ENCODE measurements around the gene SLC47A1. TPM values are rescaled to one million over a fixed set of nuclear protein-coding genes. Genes with fewer than 3 reads are reported as not detected.
"Not testable (repeated sequence)": the region's sequence is repeated elsewhere in the genome, so short reads cannot be mapped to it uniquely, and the experiment has no call there.

The SLC47A1 gene
- total RNA-seq, 2 donors from 2014 or later: not detected

DNA sequence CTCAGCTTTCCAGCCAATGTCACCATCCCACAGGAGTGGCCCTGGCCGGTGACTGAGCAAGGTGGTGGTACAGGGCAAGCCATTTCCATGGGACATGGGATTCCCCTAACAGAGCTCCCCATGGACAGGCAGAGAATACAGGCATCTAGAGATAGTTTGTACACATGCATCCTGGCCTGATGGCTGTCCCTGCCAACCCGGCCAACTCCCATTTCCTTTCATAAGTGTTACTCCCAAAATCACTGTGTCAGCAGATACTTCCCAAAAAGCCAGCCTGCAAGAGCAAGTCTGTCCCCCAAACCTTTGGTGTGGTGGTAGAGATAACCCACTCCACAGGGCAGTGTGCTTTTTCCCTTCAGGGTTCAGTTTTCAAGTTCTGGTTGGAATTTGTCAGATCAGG is 32.4 kb upstream of the SLC47A1 start:
- Histone ChIP-seq H3K36me3 (replicated peaks in 1 of 2; ENCODE audit: insufficient read depth in 1 of 2, low read depth in 2 of 2) (no peaks in the 10 kb centered on the region), H3K9me3 (no peaks in the 10 kb centered on the region), H3K27me3 (no peaks in the 10 kb centered on the region), H3K27ac (no peak overlapping the region), H3K4me3 (no peak overlapping the region), H3K4me1 (no peaks in the 10 kb centered on the region)
- 66 to 81% methylated on average over 2 of the region's 2 CpGs for WGBS, 2 donors
- no peak for ATAC-seq
- no peak for DNase-seq
- intact Hi-C loops (cut with DNase I): no loop called here
- no peak for TF ChIP-seq POLR2A (IDR thresholded peaks at IDR 0.05)
- TF ChIP-seq, protein P1, sequence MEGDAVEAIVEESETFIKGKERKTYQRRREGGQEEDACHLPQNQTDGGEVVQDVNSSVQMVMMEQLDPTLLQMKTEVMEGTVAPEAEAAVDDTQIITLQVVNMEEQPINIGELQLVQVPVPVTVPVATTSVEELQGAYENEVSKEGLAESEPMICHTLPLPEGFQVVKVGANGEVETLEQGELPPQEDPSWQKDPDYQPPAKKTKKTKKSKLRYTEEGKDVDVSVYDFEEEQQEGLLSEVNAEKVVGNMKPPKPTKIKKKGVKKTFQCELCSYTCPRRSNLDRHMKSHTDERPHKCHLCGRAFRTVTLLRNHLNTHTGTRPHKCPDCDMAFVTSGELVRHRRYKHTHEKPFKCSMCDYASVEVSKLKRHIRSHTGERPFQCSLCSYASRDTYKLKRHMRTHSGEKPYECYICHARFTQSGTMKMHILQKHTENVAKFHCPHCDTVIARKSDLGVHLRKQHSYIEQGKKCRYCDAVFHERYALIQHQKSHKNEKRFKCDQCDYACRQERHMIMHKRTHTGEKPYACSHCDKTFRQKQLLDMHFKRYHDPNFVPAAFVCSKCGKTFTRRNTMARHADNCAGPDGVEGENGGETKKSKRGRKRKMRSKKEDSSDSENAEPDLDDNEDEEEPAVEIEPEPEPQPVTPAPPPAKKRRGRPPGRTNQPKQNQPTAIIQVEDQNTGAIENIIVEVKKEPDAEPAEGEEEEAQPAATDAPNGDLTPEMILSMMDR (IDR thresholded peaks at IDR 0.05): no peak

DNA sequence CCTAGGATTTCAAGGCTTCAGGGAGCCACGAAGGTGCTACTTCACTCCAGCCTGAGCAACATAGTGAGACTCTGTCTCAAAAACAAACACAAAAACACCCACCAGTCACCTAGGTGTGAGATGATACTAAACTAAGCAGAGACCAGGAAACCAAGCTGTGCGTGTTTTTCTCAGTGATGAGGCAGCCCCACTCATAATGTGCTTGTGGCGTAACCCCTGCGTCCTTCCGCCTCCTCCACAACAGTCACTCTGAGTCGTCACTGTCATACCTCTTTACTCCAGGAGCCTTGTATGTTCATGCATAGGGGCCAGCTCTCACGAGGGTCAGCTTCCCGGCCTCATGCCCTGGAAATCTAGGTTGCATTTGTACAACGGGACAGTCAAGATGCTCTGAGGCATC is 31.1 kb upstream of the SLC47A1 start:
- Histone ChIP-seq H3K9me3 (no peaks in the 10 kb centered on the region), H3K27me3 (no peaks in the 10 kb centered on the region), H3K4me3 (no peak overlapping the region), H3K27ac (no peak overlapping the region), H3K36me3 (replicated peaks in 1 of 2; ENCODE audit: insufficient read depth in 1 of 2, low read depth in 2 of 2) (no peaks in the 10 kb centered on the region), H3K4me1 (no peaks in the 10 kb centered on the region)
- DNase-seq (no peak), ATAC-seq (no peak)
- intact Hi-C loops (cut with DNase I): no loop called here
- 68 to 73% methylated on average over 9 of the region's 9 CpGs for WGBS, 2 donors
- TF ChIP-seq, protein P1 (IDR thresholded peaks at IDR 0.05): no peak
- no peak for TF ChIP-seq POLR2A (IDR thresholded peaks at IDR 0.05)

DNA sequence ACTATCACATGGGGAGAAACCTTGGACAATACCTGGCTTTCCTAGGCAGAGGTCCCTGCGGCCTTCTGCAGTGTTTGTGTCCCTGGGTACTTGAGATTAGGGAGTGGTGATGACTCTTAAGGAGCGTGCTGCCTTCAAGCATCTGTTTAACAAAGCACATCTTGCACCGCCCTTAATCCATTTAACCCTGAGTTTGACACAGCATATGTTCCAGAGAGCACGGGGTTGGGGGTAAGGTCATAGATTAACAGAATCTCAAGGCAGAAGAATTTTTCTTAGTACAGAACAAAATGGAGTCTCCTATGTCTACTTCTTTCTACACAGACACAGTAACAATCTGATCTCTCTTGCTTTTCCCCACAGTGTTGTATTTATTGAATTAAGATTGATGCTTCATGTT is 28.1 kb upstream of the SLC47A1 start:
- H3K27ac ChIP-seq; H3K27me3 ChIP-seq; DNase-seq; H3K9me3 ChIP-seq; ATAC-seq; H3K36me3 ChIP-seq (replicated peaks in 1 of 2; ENCODE audit: insufficient read depth in 1 of 2, low read depth in 2 of 2); H3K4me3 ChIP-seq; H3K4me1 ChIP-seq; intact Hi-C loops (cut with DNase I): not testable (repeated sequence)
- WGBS, 2 donors: 55 to 73% methylated on average over 1 to 2 of the region's 4 CpGs

DNA sequence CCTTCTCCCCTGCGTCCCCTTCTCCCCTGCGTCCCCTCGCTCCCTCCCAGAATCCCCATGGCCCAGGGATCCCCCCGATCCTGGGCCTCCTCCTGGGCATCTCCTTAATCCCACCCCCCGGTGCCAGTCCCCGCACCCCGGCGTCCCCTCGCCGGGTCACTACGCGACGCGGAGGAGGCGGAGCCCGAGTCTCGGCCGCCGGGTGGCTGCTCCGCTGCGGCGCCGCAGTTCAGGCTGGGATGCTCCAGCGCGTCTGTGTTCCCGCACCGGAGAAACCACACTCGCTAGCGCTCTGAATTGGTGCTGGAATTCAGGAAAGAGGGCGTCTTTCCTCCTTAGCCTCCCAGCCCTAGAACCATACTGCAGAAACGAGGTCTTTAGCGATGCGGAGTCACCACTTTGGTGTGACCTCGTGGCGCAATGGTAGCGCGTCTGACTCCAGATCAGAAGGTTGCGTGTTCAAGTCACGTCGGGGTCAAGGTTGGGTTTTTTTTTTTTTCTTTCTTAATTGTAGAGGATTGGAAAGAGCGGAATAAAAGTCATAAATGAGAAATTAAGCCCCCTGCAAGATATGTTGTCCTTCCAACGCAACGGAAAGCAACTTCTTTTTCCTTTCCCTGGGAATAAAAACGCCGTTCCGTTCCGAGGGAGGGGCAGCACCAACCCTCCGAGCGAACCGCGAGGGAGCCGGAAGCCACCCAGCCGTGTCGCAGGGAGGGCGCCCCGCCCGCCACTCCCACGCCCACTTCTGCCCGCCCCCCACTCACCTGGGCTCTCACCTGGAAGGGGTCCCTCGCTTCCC is 25.7 kb upstream of the SLC47A1 start:
- Histone ChIP-seq H3K9me3 (no peaks in the 10 kb centered on the region), H3K36me3 (replicated peaks in 1 of 2; ENCODE audit: insufficient read depth in 1 of 2, low read depth in 2 of 2) (no peaks in the 10 kb centered on the region), H3K4me1 (no peaks in the 10 kb centered on the region), H3K27ac (peak overlapping the region; percentile 69 to 90 (median 82)), H3K4me3 (peak overlapping the region; percentile 77 to 98), H3K27me3 (no peaks in the 10 kb centered on the region)
- peak in 2 of 3 donors; percentile 18 to 27 for TF ChIP-seq POLR2A (IDR thresholded peaks at IDR 0.05)
- TF ChIP-seq, protein P1 (IDR thresholded peaks at IDR 0.05): peak in 2 of 7 experiments; percentile 6 to 20
- ATAC-seq: peak; percentile 87
- intact Hi-C loops (cut with DNase I): no loop called here
- WGBS, 2 donors: 1% methylated on average over 18 to 56 of the region's 60 CpGs
- DNase-seq: peak; percentile 90 to 93 (median 92)

DNA sequence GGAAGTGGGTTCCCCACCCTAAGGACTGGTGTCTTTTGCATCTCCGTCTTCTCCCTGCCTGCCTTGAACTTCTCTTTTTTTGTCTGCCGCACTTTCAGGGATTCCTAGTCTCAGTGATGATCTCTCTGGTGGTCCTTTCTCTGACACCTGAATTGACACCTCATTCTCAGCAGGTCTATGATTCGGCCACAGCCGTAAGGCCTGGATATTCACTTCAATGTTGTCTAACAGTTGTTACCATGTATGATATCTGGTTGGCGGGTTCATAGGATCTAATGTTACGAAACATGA is 25.1 kb upstream of the SLC47A1 start:
- intact Hi-C loops (cut with DNase I): no loop called here
- no peaks in the 10 kb centered on the region for H3K27me3 ChIP-seq
- no peaks in the 10 kb centered on the region for H3K4me1 ChIP-seq
- H3K9me3 ChIP-seq: no peaks in the 10 kb centered on the region
- 41 to 47% methylated on average over 6 of the region's 6 CpGs for whole genome bisulfite sequencing, 2 donors
- no peak for DNase-seq
- no peaks in the 10 kb centered on the region for H3K36me3 ChIP-seq (replicated peaks in 1 of 2; ENCODE audit: insufficient read depth in 1 of 2, low read depth in 2 of 2)
- H3K4me3 ChIP-seq: peak overlapping the region; percentile 77 to 98
- TF ChIP-seq, protein P1 (IDR thresholded peaks at IDR 0.05): no peak
- TF ChIP-seq POLR2A (IDR thresholded peaks at IDR 0.05): no peak
- ATAC-seq: no peak
- peak overlapping the region; percentile 21 to 90 (median 82) for H3K27ac ChIP-seq

DNA sequence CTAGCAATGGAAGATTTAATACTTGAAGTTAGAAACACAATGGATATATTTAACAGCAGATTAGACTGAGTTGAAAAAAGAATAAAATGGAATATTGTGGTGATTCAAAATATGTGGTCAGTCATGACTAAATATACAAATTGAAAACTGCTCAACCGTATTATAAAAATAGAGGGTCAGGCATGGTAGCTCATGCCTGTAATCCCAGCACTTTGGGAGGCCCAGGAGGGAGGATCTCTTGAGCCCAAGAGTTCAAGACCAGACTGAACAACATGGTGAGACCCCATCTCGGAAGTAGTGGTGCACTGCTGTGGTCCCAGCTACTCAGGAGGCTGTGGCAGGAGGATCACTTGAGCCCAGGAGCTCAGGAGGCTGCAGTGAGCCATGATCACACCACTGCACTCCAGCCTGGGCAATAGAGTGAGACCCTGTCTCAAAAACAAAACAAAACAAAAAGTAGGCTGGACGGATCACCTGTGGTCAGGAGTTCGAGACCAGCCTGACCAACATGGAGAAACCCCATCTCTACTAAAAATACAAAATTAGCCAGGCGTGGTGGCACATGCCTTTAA is 24.3 kb upstream of the SLC47A1 start:
- WGBS, 2 donors: 88 to 93% methylated on average over 5 of the region's 5 CpGs
- intact Hi-C loops (cut with DNase I); DNase-seq; H3K4me3 ChIP-seq; H3K9me3 ChIP-seq; ATAC-seq; H3K4me1 ChIP-seq; H3K27ac ChIP-seq; H3K36me3 ChIP-seq (replicated peaks in 1 of 2; ENCODE audit: insufficient read depth in 1 of 2, low read depth in 2 of 2); H3K27me3 ChIP-seq: not testable (repeated sequence)
